Sigmoid colon (tissue), 7 donors: ENCODE data around the gene GPATCH1. TPM values are rescaled to one million over a fixed set of nuclear protein-coding genes. Genes with fewer than 3 reads are reported as not detected.

ENCODE experiments used
- DNase-seq: peaks from one replicate; pipeline ENCODE4 v3.0.0-alpha.2; 2019
- H3K27ac ChIP-seq, 4 donors: fragments of 200-600 bp; sonication (generic); one replicate each; pipeline ENCODE4 v1.5.1; 2016 to 2019; ENCODE audit warnings: mild to moderate bottlenecking in 1 of 4
- H3K27me3 ChIP-seq, 3 donors: fragments of 200-600 bp; sonication (generic); one replicate each; pipeline ENCODE4 v1.5.1; 2019; ENCODE audit warnings: mild to moderate bottlenecking in 1 of 3
- H3K36me3 ChIP-seq, 4 donors: fragments of 200-600 bp; sonication (generic); one replicate each; pipeline ENCODE4 v1.5.1; 2016 to 2019
- H3K4me1 ChIP-seq, 4 donors: fragments of 200-600 bp; sonication (generic); one replicate each; pipeline ENCODE4 v1.5.1; 2017 to 2019
- H3K4me3 ChIP-seq, 4 donors: fragments of 200-600 bp; sonication (generic); one replicate each; pipeline ENCODE4 v1.5.1; 2017 to 2019; ENCODE audit warnings: mild to moderate bottlenecking in 2 of 4, moderate library complexity in 1 of 4
- H3K9me3 ChIP-seq, 4 donors: fragments of 200-600 bp in 3 of 4; sonication (generic) in 3 of 4; one replicate each; pipeline versions ENCODE4 v1.5.1 to v1.6.1; 2013 to 2019
- EP300 ChIP-seq, 4 donors: sonication (generic); formaldehyde crosslinking; IDR thresholded peaks; one replicate each; pipeline ENCODE4 v1.6.1; 2017; ENCODE audit warnings: antibody characterized with exemption in 4 of 4
- POLR2A ChIP-seq, 2 donors: fragments of 450-650 bp; IDR thresholded peaks; one replicate each; pipeline ENCODE4 v1.6.1; 2016; ENCODE audit warnings: antibody characterized with exemption in 2 of 2, mild to moderate bottlenecking in 2 of 2, moderate library complexity in 2 of 2
- POLR2AphosphoS5 ChIP-seq, 4 donors: sonication (generic); formaldehyde crosslinking; IDR thresholded peaks; one replicate each; pipeline ENCODE4 v1.6.1; 2017; ENCODE audit warnings: antibody characterized with exemption in 4 of 4
- WGBS, 2 donors: extraction: QIAGEN DNeasy Blood & Tissue Kit; methylation state at CpG; one replicate each; pipeline ENCODE4 v1.1.7; 2013; 5-methylcytosine and 5-hydroxymethylcytosine counted together
- intact Hi-C: fragments of 100-400 bp; cut with DNase I; formaldehyde crosslinking; loops from one replicate; pipeline ENCODE4 v1.15.1; 2023
- polyA plus RNA-seq, 3 donors: library from polyadenylated mRNA; stranded (reverse); fragments of 200-250 nt; gene quantifications; one replicate each; pipeline ENCODE4 v1.2.3, GENCODE V29; 2013
- total RNA-seq, 4 donors: library from RNA; depleted of rRNA; stranded (reverse); fragments of >200 nt; gene quantifications; one replicate each; pipeline ENCODE4 v1.1.0, GENCODE V29; 2016
- TF ChIP-seq, protein P1 (sequence below), 4 experiments: fragments of 450-650 bp in 3 of 4; fragments of 200-600 bp in 1 of 4; IDR thresholded peaks; one replicate each; pipeline ENCODE4 v1.5.1; 2016 to 2019; ENCODE audit warnings: antibody characterized with exemption in 4 of 4, mild to moderate bottlenecking in 3 of 4, moderate library complexity in 2 of 4
- donor health status: healthy with polysubstance abuse.
- donor health status: Bipolar disorder and iron deficiency.
- donor health status: healthy.

Gene GPATCH1
- total and polyA plus RNA-seq, 7 donors = 5.3 to 10.0 (median 6.9) TPM

DNA sequence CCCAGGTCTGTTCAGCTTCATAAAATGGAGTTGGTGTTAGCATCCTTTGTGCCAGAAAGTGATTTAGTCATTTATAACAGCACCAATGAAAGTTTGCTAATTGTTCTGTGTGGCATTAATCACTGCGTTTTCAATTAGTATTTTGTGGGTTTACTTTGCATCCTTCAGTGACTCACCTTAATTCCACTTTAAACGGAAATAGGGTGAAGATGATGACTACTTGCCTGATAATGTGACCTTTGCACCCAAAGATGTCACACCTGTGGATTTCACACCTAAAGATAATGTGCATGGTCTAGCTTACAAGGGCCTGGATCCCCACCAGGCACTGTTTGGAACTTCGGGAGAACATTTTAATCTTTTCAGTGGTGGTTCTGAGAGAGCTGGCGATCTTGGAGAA is 15.0 kb downstream of the GPATCH1 start:
- WGBS, 2 donors = 60 to 81% methylated on average over 4 of the region's 4 CpGs
- no peaks in the 10 kb centered on the region for H3K9me3 ChIP-seq
- no peaks in the 10 kb centered on the region for H3K4me1 ChIP-seq
- no peak overlapping the region for H3K4me3 ChIP-seq
- no peak overlapping the region for H3K27ac ChIP-seq
- peaks cover 30 to 97% (median 62%) of the 10 kb centered on the region in 4 donors for H3K36me3 ChIP-seq
- H3K27me3 ChIP-seq = no peaks in the 10 kb centered on the region
- TF ChIP-seq, protein P1, sequence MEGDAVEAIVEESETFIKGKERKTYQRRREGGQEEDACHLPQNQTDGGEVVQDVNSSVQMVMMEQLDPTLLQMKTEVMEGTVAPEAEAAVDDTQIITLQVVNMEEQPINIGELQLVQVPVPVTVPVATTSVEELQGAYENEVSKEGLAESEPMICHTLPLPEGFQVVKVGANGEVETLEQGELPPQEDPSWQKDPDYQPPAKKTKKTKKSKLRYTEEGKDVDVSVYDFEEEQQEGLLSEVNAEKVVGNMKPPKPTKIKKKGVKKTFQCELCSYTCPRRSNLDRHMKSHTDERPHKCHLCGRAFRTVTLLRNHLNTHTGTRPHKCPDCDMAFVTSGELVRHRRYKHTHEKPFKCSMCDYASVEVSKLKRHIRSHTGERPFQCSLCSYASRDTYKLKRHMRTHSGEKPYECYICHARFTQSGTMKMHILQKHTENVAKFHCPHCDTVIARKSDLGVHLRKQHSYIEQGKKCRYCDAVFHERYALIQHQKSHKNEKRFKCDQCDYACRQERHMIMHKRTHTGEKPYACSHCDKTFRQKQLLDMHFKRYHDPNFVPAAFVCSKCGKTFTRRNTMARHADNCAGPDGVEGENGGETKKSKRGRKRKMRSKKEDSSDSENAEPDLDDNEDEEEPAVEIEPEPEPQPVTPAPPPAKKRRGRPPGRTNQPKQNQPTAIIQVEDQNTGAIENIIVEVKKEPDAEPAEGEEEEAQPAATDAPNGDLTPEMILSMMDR (IDR thresholded peaks at IDR 0.05) = no peak
- no peak for TF ChIP-seq POLR2A (IDR thresholded peaks at IDR 0.05)
- TF ChIP-seq POLR2AphosphoS5 (IDR thresholded peaks at IDR 0.05) = no peak
- no peak for TF ChIP-seq EP300 (IDR thresholded peaks at IDR 0.05)
- intact Hi-C loops = no loop called here
- no peak for DNase-seq

GRCh38 chr19:33098055-33098534 is 17.1 kb downstream of the GPATCH1 start:
- intact Hi-C loops = no loop called here
- DNase-seq = no peak
- Histone ChIP-seq H3K27ac (no peak overlapping the region), H3K27me3 (no peaks in the 10 kb centered on the region), H3K4me3 (no peak overlapping the region), H3K36me3 (peaks cover 23 to 98% (median 62%) of the 10 kb centered on the region in 4 donors), H3K9me3 (no peaks in the 10 kb centered on the region), H3K4me1 (no peaks in the 10 kb centered on the region)
- WGBS, 2 donors = 73 to 83% methylated on average over 4 of the region's 4 CpGs
- TF ChIP-seq, protein P1 (IDR thresholded peaks at IDR 0.05) = no peak
- TF ChIP-seq POLR2A (IDR thresholded peaks at IDR 0.05) (no peak), POLR2AphosphoS5 (IDR thresholded peaks at IDR 0.05) (no peak), EP300 (IDR thresholded peaks at IDR 0.05) (no peak)

GRCh38 chr19:33100894-33101644 is 20.1 kb downstream of the GPATCH1 start:
- Histone ChIP-seq H3K9me3 (no peaks in the 10 kb centered on the region), H3K4me1 (no peaks in the 10 kb centered on the region), H3K27ac (no peak overlapping the region), H3K27me3 (no peaks in the 10 kb centered on the region), H3K36me3 (peaks cover 13 to 88% (median 44%) of the 10 kb centered on the region in 4 donors), H3K4me3 (no peak overlapping the region)
- DNase-seq = no peak
- intact Hi-C loops = no loop called here
- TF ChIP-seq POLR2A (IDR thresholded peaks at IDR 0.05) (no peak), EP300 (IDR thresholded peaks at IDR 0.05) (no peak), POLR2AphosphoS5 (IDR thresholded peaks at IDR 0.05) (no peak)
- TF ChIP-seq, protein P1 (IDR thresholded peaks at IDR 0.05) = no peak
- WGBS, 2 donors = 25 to 81% methylated on average over 10 of the region's 10 CpGs

DNA sequence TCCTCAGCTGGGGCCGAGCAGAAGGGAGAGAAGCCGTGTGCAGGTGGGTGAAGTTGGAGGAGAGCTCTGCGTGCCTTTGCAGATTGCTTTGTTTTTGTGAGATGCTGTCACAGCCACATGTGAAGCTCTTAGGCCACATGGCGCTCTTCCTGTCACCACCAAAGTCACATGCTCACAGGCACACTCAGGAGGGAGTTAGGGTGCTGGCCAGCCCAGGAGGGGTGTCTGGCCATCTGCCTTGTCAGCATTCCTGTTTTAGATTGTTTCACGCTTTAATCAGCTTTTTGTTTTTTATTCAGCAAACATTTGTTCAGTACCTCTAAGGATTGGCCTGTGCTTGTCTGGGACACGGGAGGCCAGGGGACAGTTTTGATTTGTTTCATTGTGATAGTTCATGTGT is 21.9 kb downstream of the GPATCH1 start:
- TF ChIP-seq, protein P1 (IDR thresholded peaks at IDR 0.05) = no peak
- TF ChIP-seq POLR2AphosphoS5 (IDR thresholded peaks at IDR 0.05) = no peak
- TF ChIP-seq POLR2A (IDR thresholded peaks at IDR 0.05) = no peak
- TF ChIP-seq EP300 (IDR thresholded peaks at IDR 0.05) = no peak
- intact Hi-C loops = no loop called here
- Histone ChIP-seq H3K4me3 (no peak overlapping the region), H3K36me3 (peaks cover 4 to 88% (median 44%) of the 10 kb centered on the region in 4 donors), H3K27ac (no peak overlapping the region), H3K4me1 (no peaks in the 10 kb centered on the region), H3K27me3 (no peaks in the 10 kb centered on the region), H3K9me3 (no peaks in the 10 kb centered on the region)
- WGBS, 2 donors = 95 to 97% methylated on average over 6 of the region's 6 CpGs
- no peak for DNase-seq
